Measurements from ENCODE around the gene IPCEF1. TPM values are rescaled to one million over a fixed set of nuclear protein-coding genes. Genes with fewer than 3 reads are reported as not detected.

IPCEF1 gene
- total and polyA plus RNA-seq, 2 donors (not counting 3 experiments of a cell fraction or from before 2014, with no cell fraction given) = 0.01 to 0.51 TPM

- DNase-seq (ENCODE audit: low read depth, low spot score) (no peak), FAIRE-seq (no peak)
- ChIA-PET CTCF (interaction anchor here (0.8 to 1.6 kb wide), 2 partner anchors 16 to 249 kb away, joined by 3 to 4 read pairs; no protein-coding TSS in a partner anchor), POLR2A (interaction anchor here (0.5 to 1.2 kb wide), 2 partner anchors 107 to 315 kb away, joined by 3 to 4 read pairs; partner anchors contain the start of gene CNKSR3)
- BruUV-seq (replicated peaks) = no TSS peak
- intact Hi-C loops (cut with micrococcal nuclease) = no loop called here
- Histone ChIP-seq H3K27ac (ENCODE audit: insufficient read depth, low read depth, low read length) (no peak overlapping the region), H3K4me3 (replicated peaks in 1 of 3; ENCODE audit: insufficient read depth in 1 of 3, low read depth in 1 of 3, low read length in 3 of 3) (no peak overlapping the region), H3K4me1 (ENCODE audit: control insufficient read depth, extremely low read depth, insufficient read depth, low read length) (peaks cover 15% of the 10 kb centered on the region), H3K9ac (replicated peaks; ENCODE audit: extremely low read depth, insufficient read depth, low read length) (no peak overlapping the region), H4K20me1 (replicated peaks; ENCODE audit: control insufficient read depth, extremely low read depth, insufficient read depth, low read length) (no peaks in the 10 kb centered on the region), H2AFZ (ENCODE audit: low read depth, low read length) (no peak overlapping the region), H3K79me2 (ENCODE audit: control insufficient read depth, insufficient read depth, low read length) (no peaks in the 10 kb centered on the region), H3K9me3 (replicated peaks; ENCODE audit: control insufficient read depth, insufficient read depth, low read length) (no peaks in the 10 kb centered on the region), H3K27me3 (ENCODE audit: control insufficient read depth in 2 of 2, insufficient read depth in 2 of 2, low read length in 2 of 2) (no peaks in the 10 kb centered on the region), H3K9me1 (replicated peaks; ENCODE audit: control insufficient read depth, extremely low read depth, insufficient read depth, low read length) (no peaks in the 10 kb centered on the region), H3K4me2 (ENCODE audit: insufficient read depth, low read length) (no peak overlapping the region), H3K36me3 (ENCODE audit: control insufficient read depth in 2 of 2, extremely low read depth in 1 of 2, insufficient read depth in 2 of 2, low read length in 2 of 2) (peaks cover 0 to 2% of the 10 kb centered on the region in 2 experiments)
- dilution Hi-C loops (cut with MboI; ENCODE audit: extremely low pct_ligation_motif_present, low sequenced_read_pairs) = no loop called here
- TF ChIP-seq EZH2 (IDR thresholded peaks at IDR 0.05; ENCODE audit: borderline replicate concordance, low read depth, low read length, severe bottlenecking) (no peak), GATA2 (IDR thresholded peaks at IDR 0.05; ENCODE audit: insufficient read depth, insufficient read length, low read depth, low read length) (no peak), POLR2A (IDR thresholded peaks at IDR 0.05; ENCODE audit: low read depth, low read length) (no peak), POLR2AphosphoS5 (IDR thresholded peaks at IDR 0.05; ENCODE audit: insufficient read depth, low read depth, low read length) (no peak), CTCF (IDR thresholded peaks at IDR 0.05; ENCODE audit: extremely low read depth in 1 of 2, insufficient read depth in 1 of 2, low read depth in 1 of 2, low read length in 2 of 2) (no peak), MYC (IDR thresholded peaks at IDR 0.05; ENCODE audit: low read depth, low read length) (no peak), JUN (IDR thresholded peaks at IDR 0.05; ENCODE audit: borderline replicate concordance, insufficient read depth, insufficient read length, low read depth) (no peak), MAX (IDR thresholded peaks at IDR 0.05; ENCODE audit: insufficient read depth, insufficient read length) (no peak), FOS (IDR thresholded peaks at IDR 0.05; ENCODE audit: borderline replicate concordance, insufficient read depth, low read length) (no peak)
These were observed 47.2 kb upstream of the IPCEF1 start for GRCh38 chr6:154403788-154404187.
